SH-SY5Y (cell line): ENCODE results near the gene KIF4A.

Source experiments
- GATA2 ChIP-seq: IDR thresholded peaks from 2 replicates; pipeline ENCODE4 v1.6.1; 2011; ENCODE audit warnings: mild to moderate bottlenecking, low read depth, low read length
- GATA3 ChIP-seq: IDR thresholded peaks from 2 replicates; pipeline ENCODE4 v1.6.1; 2011; ENCODE audit warnings: low read depth, mild to moderate bottlenecking, low read length, moderate library complexity

DNA sequence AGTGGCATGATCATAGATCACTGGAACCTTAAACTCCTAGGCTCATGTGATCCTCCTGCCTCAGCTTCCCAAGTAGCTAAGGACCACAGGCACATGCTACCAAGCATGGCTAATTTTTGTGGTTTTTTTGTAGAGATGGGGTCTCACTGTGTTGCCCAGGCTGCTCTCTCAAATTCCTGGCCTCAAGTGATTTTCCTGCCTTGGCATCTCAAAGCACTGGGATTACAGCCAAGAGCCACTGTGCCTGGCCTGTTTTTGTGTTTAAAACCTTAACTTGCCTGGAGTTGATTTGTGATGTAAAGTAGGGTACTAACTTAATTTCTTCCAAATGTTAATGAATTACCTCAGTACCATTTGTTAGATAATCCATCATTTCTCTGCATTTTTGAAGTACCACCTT, 177.1 kb downstream of the KIF4A start:
- no peak for TF ChIP-seq GATA3
- no peak for TF ChIP-seq GATA2
